Hepatic stellate cell (primary cell): ENCODE data around the gene EVL.

ENCODE experiments used
- DNase-seq: peaks from one replicate; pipeline ENCODE4 v3.0.0; 2011; ENCODE audit warnings: low spot score

EVL gene

DNA sequence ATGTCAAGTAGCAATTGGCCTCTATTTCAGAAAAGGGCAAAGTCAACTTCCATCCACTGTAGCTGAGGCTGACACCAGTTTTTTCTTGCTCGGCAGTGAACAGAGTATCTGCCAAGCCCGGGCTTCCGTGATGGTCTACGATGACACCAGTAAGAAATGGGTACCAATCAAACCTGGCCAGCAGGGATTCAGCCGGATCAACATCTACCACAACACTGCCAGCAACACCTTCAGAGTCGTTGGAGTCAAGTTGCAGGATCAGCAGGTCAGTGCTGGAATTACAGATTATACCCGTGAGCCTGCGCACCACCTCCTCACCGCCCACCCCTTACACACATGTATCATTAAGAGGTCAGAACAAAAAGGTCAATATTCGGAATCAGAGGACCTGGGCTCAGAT is 19.4 kb downstream of the EVL start:
- DNase-seq, result no peak

DNA sequence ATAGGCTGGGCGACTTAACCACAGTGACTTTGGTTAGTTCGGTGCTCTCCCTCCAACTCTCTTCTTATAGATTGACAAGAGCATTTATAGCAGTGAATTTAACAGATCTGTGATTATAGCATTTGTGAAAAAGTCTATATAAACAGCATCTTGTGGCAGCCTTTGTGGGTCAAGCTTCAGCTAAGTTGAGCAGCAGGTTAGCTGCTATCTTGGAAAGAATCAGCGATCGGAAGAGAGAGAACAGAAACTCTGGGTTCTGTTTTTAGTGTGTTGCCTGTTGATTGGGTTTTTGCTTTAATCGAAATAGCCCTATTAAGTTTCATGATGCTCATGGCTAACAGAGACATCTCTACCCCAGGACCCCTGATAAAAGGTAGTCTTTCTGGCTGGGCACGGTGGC is 20.2 kb downstream of the EVL start:
- no peak for DNase-seq

DNA sequence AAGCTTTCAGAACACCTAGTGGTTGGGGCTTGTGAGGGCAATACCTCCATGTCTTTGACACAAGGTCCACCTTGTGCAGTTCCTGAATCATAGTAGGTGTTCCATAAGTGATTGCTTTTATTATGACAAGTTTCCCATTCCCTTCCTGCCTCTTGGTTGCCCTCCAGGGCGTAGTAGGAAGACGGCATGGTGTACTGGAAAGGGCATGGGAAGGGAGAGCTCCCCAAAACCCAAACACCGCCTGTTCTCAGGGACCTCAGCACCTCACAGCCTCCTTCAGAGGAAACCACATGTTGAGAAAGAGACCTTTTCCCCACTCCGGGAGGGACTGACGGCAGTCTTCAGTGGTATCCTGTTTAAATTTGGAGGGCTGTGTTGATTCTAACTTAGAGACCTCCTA is 21.1 kb downstream of the EVL start:
- no peak for DNase-seq

DNA sequence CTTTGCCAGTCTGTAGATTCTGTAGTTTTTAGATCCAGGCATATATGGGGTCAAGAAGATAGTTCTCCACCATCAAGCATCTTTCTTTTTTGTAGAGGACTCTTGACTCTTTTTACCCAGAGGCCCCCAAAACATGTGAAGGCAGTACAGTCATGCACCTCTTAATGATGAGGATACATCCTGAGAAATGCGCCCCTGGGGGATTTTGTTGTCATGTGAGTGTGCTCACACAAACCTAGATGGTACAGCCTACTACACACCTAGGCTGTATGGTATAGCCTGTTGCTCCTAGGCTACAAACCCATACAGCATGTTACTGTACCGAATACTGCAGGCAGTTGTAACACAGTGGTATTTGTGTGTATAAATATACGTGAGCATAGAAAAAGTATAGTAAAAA is 23.0 kb downstream of the EVL start:
- no peak for DNase-seq

DNA sequence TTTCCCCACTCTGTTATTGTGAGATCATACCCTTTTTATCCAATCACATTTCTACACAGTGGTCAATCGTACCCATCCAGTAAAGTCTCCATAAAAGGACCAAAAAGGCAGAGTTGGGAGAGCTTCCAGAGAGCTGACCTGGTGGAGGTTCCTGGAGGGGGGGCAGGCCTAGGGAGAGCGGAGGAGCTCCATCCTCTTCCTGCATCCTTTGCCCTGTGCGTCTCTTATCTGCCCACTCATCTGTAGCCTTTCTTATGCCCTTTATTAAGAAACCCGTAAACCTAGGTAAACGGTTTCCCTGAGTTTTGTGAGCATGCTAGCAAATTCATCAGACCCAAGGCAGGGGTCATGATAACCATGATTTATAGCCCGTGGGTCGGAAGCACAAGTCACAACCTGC is 26.2 kb downstream of the EVL start:
- DNase-seq, result no peak

DNA sequence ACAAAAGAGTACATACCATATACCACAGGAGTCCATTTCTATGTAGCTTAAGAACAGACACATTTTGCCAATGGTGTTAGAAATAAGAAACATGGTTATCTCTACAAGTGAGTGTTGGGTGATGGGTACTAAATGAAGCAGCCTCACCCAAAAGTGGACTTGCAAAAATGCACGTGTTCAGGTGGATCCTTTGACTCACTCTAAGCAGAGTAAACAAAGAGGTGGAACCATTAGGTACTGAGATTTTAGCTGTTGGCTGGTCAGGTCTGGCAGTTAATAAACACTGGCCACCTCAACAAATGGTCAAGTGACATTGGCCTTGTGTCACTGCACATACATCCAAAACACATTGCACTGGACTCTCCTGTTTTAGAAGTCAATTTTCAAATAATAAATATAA is 27.6 kb downstream of the EVL start:
- no peak for DNase-seq

DNA sequence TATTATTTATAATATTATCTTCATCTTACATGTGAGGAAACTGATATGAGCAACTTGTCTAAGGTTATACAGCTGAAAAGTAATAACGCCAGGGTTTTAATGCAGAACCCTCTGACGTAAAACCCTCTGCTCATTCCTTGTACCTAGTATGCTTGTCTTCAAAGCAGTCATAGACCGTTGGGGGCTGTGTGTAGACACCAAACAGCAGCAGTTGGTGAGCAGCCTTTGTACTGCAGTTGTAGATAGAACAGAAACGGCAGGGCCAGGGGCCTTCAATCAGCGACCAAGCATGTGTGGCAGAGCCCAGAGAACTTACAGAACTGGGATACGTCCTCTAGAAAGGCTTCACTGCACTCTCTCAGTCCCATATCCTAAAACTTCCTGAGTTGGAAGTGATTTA is 28.1 kb downstream of the EVL start:
- DNase-seq, result no peak

DNA sequence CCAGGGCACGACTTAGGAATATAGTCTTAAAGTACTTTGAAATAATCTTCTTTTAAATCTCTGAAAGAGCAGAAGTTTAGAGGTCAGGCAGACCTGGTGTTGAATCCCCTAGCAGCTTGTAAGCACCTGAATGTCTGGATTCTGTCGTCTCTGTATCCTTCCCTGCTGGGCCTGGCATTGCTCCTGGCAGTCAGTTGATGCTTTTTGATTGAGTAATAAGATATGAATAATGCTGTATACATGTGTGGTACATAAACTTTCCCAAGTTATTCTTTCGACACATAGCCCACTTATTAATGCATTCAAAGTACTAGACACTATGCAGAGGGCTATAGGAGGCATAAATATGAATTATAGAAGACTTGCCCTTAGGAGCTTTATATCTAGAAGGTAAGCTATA is 31.4 kb downstream of the EVL start:
- no peak for DNase-seq

DNA sequence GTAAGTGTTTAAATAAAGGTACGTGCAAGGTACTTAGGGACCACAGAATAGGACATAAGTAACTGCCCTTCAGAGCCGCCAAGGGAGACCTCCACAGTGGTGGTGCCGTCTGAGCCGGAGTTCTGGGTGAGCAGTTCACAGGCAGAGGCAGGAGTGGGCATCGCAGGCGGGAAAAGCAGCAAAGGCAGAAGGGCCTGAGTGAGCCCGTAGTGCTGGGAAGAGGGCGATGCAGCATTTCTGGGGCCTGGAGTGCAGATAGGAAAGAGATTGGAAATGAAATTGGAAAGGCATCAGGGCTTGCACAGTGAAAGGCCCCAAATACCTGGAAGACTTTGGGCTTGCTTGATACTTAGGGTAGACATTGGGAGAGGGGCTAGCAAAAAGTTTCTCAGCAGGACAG is 32.9 kb downstream of the EVL start:
- DNase-seq, result no peak

DNA sequence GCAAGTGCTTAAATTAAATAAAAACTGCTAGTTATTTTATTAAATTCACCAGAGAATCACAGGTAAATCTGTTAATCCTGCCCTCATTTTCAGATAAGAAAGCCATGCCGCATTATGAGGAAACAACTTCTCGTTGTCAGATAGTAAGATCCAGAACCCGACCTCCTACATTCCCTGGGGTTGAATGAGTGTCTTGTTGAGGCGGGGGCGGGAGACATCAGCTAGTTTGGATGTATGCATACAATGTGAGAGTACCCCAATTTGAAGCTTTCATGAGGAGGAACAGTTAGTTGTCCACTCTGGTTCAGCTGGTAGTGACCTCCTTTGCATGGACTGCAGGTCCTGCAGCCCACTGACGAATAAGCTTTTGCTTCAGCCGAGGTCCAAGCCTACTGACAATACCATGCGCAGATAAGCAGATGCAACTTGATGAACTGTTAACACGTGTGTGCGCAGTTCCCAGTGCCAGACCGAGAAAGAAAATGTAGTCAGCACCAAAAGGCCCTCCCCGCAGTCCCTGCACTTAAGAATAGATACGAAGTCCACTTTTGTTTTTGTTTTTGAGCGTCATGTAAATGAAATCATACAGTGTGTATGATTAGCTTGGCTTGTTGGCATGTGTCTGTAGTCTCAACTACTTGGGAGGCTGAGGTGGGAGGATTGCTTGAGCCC is 34.9 kb downstream of the EVL start:
- no peak for DNase-seq

DNA sequence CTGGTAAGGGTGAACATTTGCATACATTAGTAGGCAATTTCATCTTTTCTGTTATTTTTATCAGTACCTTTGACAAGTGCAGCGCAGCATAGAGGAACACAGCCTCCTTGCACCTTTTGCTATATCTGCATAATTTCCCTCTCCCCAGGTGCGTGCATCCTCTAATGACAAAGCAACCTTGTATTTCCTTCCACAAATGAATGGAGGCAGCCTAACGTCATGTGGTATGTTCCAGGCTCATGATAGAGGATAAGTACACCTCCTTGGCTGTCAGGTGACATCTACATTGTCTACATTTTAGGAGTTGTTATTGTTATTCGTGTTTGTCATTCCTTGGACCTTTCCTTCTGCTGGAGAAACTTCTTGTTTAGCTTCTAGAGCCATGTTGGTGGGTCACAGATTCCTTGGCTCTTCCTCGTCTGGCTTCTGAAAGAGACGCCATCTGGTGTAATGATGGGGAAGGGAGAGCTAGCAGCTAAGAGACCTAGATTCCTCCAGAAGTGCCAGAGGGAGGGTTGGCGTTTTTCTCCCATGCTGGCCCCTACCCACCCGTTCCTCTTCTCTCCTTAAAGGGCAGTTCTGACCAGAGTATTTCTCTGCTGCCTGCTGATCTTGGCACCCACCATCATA is 37.0 kb downstream of the EVL start:
- DNase-seq, result no peak

DNA sequence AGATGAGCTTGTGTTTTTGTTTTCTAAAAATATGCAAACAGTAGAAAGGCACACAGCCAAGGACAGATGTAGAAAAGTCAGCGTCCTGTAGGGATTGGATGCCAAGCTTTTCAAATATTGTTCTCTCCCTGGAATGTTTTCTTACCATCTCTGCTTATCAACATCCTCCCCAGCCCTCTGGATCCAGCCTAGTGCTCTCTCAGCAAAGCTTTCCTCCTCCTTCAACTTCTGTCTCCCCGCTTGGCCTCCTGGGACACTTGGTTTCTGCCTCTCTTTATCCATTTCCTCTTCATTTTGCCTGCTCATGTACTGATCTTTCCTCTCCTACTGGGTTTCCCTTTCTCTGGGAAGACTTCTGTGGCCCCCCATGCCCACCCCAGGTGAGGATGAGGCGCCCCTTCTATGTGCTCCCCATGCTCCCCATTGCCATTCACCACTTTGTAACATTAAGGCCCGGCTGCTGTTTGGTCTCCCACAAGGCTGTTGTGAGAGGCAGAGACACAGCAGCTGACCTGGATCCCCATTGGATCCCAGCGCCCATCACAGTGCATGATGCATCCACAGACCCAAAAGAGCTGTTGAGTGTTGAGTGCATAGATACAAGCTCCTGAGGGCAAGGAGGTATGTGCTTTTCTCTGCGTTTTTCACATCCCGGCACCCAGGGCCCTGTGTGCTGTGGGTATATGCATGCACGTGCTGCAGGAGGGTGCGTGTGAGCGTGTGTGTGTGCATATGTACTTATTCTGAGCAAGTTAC is 38.2 kb downstream of the EVL start:
- DNase-seq, result no peak

DNA sequence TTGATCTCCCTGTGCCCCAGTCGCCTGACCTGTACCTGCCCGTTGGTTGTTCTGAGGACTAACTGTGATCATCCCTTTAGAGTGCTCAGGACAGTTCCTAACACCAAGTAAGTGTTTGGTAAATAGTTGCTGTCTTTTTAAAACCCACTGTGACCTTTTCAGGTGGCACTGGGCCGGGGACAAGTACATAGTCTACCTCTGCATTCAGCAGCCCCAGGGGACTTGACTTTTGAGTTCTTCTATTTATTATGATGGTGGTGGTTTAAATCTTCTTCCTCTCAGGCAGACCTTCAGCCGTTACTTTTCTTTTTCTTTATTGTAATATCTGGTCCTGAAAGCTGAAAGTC is 38.8 kb downstream of the EVL start:
- DNase-seq, result no peak

DNA sequence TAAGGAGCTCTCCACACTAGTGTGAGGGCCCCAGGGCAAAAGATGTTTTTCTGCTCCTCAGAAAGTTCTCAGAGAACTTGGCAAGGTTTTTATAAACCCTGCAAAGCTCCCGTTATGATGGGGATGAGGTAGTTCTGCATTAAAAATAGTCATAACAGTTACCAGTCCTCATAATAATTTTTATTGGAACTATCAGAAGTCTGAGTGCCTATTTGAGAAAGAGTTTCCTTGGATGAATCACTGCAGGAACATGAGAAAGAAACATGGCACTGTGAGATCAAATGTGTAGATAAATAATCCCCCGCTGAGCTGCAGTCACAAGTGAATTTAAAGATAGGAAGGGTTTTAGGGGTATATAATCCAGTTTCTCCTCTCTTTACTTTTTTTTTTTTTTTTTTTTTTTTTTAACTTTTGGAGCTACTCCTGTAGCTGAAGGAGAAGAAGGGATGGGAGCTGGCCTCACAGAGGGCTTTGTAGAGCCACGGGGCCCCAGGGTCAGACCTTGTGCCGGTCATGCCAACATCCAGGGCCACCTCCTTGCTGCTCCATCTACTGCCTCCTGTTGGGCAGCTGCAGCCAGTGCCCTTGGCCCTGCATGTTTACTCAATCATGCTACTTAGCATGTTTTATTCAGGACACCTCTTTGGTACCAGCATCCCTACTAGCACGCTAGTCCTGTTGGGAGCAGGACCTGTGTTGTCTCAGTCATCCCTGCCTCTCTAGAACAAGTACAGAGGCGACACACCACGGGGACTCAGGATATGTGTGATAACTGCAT is 39.5 kb downstream of the EVL start:
- no peak for DNase-seq

DNA sequence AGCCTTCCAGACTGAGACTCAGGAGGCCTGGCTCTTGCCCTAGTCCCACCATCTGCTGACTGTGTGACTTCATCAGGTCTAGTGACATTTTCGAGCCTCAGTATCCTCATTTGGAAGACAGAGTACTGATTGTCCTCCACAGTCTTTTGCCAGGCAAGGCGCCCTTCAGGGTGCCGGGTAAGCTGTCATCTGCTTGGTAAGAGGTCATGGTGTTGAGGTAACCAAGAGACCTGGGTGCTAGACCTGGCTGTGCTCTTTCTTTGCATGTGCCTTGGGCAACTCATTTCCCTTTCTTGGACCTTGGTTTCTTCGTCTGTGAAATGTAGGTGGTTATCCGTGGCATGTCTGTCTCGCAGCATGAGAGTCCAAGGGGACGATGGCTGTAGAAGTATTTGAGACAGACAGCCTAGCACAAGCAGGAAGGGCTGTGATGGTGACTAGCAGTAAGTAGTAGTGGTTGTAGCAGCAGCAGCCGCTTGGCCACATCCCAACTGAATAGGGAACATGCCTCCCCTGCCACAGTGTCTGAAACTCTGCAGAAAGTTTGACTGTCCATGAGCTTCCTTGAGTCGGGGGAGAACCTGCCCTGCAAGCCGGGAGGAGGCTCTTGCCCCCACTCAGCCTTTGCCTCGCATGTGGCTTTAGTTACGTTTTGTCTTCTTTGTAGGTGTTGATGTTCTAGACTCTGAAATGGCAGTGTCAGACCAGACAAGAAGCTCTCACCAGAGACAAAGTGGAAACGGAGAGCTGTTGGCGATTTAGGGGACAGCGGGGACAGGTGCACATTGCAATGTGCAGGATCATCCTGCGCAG is 40.3 kb downstream of the EVL start:
- DNase-seq, result no peak

DNA sequence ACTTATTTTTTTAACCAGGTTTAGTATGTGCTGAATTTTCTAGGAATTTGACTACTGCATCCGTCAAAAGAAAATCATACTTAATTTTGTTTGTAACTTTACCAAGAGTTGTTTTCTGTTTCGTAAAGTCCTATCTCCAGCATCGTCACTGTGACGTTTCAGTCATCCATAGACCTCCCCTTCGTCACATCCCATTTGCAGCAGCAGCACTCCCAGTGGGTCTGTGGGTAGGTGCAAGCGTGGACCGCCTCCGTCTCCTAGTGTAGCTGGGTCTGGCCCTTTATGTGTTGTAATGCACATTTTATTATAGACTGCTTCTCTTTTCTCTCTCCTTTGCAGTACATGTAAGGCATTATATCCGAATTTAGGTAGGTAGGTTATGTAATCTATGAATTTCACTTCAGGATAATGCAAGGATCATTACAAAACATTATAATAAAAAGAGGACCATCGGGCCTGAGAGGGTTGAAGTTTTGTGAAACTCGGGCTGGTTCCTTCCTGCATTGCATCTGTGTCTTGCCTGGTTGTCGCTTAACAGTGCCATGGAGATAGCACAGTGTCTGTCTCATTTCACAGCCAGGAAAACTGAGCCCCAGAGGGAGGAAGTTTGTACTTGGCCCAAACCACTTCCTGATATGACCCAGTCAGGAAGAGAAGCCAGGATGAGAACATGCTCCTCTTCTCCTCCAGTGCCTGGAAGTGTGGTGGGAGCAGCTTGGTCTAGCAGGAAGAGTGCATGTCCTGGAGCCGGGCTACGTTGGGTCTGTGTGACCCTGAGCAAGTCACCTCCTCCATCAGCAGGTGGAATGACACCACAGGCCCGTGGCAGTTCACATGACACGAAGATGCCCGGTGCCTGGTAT is 41.3 kb downstream of the EVL start:
- DNase-seq, result no peak

DNA sequence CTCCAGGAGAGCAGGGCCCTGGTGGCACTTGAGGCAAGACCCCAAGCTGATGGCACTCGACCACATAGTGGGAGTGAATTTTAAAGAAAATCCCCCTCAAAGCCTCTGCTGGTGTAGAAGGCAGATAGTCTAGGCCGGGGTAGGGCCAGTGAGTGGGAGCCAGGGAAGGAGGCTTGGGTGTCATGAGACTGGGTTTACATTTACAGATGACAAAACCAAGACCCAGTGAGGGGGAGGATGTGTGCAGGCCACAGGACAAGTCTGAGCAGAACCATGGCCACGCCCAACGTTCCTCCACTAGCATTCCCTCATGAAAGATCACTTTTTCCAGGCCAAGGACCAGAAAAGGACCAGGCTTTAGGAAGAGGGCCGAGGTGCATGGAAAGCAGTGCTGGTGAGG is 42.0 kb downstream of the EVL start:
- DNase-seq, result no peak

DNA sequence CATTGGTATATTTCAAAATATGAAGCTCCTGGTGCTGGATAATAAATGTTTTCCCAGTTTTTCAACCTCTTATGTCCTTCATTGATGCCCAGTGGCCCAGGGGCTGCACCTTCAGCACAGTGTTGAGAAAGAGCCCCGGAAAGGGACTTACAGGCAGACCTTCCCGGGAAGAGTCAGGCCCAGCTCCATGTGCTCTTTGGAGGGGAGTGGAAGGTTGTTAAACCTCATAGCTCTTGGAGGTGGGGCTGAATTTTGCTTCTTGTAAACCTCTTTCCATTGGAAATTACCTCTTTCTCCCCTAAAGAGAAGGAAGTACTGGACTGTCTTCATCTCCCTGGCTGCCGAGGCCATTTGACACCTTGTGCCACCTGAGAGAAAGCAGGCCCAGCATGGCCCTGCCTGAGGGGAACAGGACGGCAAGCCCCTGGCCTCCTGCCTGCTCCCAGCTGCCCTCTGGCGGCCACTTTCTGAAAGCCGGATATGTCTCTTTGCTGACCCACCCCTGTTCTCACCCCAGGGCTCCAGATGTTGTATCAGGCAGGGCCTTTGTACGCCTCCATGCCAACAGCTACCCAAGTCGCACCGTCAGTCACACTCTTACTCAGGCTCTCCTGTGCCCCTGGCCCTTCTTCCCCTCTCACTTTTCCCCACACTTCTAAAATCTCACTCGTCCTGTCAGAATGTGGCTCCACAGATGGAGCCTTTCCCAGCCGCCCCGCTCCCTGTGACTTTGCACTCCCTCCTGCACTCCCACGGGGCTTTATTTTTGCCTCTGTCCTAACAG is 43.0 kb downstream of the EVL start:
- peak; percentile 84 for DNase-seq

DNA sequence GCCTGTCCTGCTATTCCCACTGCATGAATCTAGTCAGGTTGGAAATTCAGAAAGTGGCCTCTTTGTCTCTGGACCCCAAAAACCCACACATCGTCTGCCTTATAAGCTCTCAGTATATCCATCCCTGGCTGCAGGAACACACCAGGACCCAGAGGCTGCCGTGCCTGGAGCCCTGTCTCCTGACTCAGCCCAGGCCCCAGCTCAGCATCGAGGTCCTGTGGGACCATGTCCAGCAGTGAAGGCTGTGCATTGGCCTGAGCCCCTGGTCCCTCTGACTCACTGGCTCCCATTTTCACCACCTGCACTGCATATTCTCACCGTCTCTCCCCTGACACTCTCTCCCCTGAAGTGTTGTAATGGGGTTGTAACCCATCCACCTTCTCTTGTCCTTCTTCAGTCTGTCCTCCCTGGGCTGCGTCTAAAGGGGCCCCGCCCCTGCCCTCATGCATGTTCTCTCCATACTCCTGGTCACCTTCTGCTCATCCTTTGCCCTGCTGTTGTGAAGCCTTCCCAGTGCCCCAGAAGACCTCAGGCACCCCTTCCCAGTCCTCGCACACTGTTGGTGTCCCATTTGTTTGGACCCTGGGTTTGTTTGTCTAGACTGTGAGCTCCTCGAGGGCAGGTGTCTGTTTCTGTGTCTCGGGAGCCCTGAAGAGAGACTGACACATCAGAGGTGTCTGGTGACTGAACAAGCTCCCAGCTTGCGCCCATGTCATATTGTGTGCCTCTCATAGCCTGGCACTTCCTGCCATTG is 43.8 kb downstream of the EVL start:
- DNase-seq, result no peak

DNA sequence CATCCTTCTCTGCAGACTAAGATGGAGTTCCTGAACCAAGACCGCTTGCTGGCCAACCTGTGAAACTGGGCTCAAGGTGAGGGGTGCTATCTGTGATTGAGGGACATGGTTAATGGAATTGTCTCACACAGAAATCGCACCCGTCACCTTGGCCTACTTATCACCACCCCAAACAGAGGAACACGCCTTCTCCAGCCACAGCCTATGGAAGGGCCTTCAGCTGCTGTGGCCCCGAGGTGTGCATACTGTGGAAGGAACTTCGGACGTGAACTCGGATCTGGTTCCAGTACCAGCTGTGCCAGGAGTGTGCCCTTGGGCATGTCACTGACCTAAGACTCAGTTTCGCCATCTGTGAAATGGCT is 44.4 kb downstream of the EVL start:
- DNase-seq, result no peak
